CD4-positive, alpha-beta T cell (primary cell): ENCODE data around the gene TRAK2. TPM values are rescaled to one million over a fixed set of nuclear protein-coding genes. Genes with fewer than 3 reads are reported as not detected.
A peak's percentile ranks its signal among the peaks of the same experiment; 100 is the strongest.

Experiments used
- ATAC-seq: fragments of 200-7000 bp; cut with Tn5 transposase; one replicate; pipeline ENCODE4 v1.10.0; 2022; ENCODE audit warnings: mild to moderate bottlenecking; ENCODE audit not compliant: poor library complexity
- CTCF ChIA-PET: fragments of 350-600 bp; sonication (Branson Sonifier 250); formaldehyde crosslinking; loops from one replicate; lab custom pipeline; 2021; ENCODE audit warnings: antibody characterized with exemption, inconsistent platforms; lab: Charles Lee
- POLR2A ChIA-PET: fragments of 350-600 bp; sonication (Branson Sonifier 250); formaldehyde crosslinking; loops from one replicate; lab custom pipeline; 2021; ENCODE audit warnings: antibody characterized with exemption, inconsistent platforms; lab: Charles Lee
- DNase-seq, 14 experiments: peaks; one replicate each; pipeline ENCODE4 v3.0.0-alpha.2; 2013 to 2020; ENCODE audit warnings: mixed read lengths in 2 of 14
- H3K27ac ChIP-seq, 2 donors: one replicate each; pipeline versions ENCODE4 v1.5.1 to v1.7.0; 2013; ENCODE audit warnings: low read length in 2 of 2, low read depth in 1 of 2, mild to moderate bottlenecking in 1 of 2
- H3K27me3 ChIP-seq, 2 experiments: 1 replicate in 1 of 2; 2 replicates in 1 of 2; pipeline versions ENCODE4 v1.6.1 to v1.7.0; 2013; ENCODE audit warnings: low read length in 2 of 2, control low read depth in 1 of 2, mild to moderate bottlenecking in 1 of 2, moderate library complexity in 1 of 2; ENCODE audit not compliant: insufficient read depth in 2 of 2, control insufficient read depth in 1 of 2
- H3K36me3 ChIP-seq: one replicate; pipeline ENCODE4 v1.6.1; 2013; ENCODE audit warnings: low read length, control low read depth; ENCODE audit not compliant: insufficient read depth
- H3K4me1 ChIP-seq: one replicate; pipeline ENCODE4 v1.6.1; 2013; ENCODE audit warnings: low read length, control low read depth; ENCODE audit not compliant: insufficient read depth
- H3K4me3 ChIP-seq: one replicate; pipeline ENCODE4 v1.5.1; 2013; ENCODE audit warnings: mild to moderate bottlenecking, low read length, moderate library complexity
- H3K9me3 ChIP-seq, 2 experiments: 1 replicate in 1 of 2; 2 replicates in 1 of 2; pipeline versions ENCODE4 v1.6.1 to v1.7.0; 2013; ENCODE audit warnings: low read length in 2 of 2, mild to moderate bottlenecking in 2 of 2, control low read depth in 1 of 2, moderate library complexity in 1 of 2; ENCODE audit not compliant: control insufficient read depth in 1 of 2, insufficient read depth in 1 of 2
- H3K27ac Mint-ChIP-seq: one replicate; pipeline ENCODE4 v1.8.0; 2020; ENCODE audit warnings: mixed read lengths
- H3K27me3 Mint-ChIP-seq: one replicate; pipeline ENCODE4 v1.8.0; 2021; ENCODE audit warnings: mixed read lengths
- H3K36me3 Mint-ChIP-seq: one replicate; pipeline ENCODE4 v1.8.0; 2021; ENCODE audit warnings: low read depth, mixed read lengths
- H3K4me1 Mint-ChIP-seq: one replicate; pipeline ENCODE4 v1.8.0; 2021; ENCODE audit warnings: low read depth, mixed read lengths
- H3K4me3 Mint-ChIP-seq: one replicate; pipeline ENCODE4 v1.8.0; 2020; ENCODE audit warnings: mild to moderate bottlenecking, mixed read lengths
- H3K9me3 Mint-ChIP-seq: one replicate; pipeline ENCODE4 v1.8.0; 2020; ENCODE audit warnings: mixed read lengths
- intact Hi-C, 2 experiments: fragments of 100-400 bp; cut with DNase I in 1 of 2; cut with micrococcal nuclease in 1 of 2; formaldehyde crosslinking; loops; one replicate each; pipeline versions ENCODE4 v1.15.1 to v1.9.0; 2023 to 2025; cut with DNase I, micrococcal nuclease
- total RNA-seq, 174 experiments: library from RNA in 2 of 174; stranded (reverse) in 2 of 174; gene quantifications; one replicate each; pipeline ENCODE4 v1.2.3 and lab custom pipeline; 2021 to 2026
- TF ChIP-seq, protein P1 (sequence below): fragments of 200-600 bp; IDR thresholded peaks from one replicate; pipeline ENCODE4 v1.8.0; 2022; ENCODE audit warnings: antibody characterized with exemption, mild to moderate bottlenecking

The TRAK2 gene
- total RNA-seq, 2 experiments from 2014 or later, result 32.5 to 35.6 TPM

DNA sequence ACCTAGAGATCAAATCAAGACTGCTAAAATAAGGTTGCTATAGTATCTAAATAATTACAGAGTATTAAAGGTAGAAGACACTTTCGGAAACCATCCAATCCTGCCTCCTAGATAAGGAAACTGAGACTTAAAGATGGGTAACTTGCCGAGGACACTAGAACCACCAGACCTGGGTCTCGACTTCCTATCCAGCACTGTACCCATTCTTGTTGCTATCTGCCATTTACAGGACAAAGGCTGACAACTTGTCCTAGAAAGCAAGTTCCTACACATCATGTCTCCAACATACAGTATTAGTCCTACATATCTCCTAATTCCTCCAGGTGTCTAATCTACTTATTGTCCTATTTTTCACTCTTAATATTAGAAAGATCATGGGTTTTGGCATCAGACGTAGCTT, 37.7 kb downstream of the TRAK2 start:
- H3K27ac ChIP-seq, result peak overlapping the region in 1 of 2 donors; percentile 26
- no peaks in the 10 kb centered on the region for H3K27me3 ChIP-seq
- TF ChIP-seq, protein P1, sequence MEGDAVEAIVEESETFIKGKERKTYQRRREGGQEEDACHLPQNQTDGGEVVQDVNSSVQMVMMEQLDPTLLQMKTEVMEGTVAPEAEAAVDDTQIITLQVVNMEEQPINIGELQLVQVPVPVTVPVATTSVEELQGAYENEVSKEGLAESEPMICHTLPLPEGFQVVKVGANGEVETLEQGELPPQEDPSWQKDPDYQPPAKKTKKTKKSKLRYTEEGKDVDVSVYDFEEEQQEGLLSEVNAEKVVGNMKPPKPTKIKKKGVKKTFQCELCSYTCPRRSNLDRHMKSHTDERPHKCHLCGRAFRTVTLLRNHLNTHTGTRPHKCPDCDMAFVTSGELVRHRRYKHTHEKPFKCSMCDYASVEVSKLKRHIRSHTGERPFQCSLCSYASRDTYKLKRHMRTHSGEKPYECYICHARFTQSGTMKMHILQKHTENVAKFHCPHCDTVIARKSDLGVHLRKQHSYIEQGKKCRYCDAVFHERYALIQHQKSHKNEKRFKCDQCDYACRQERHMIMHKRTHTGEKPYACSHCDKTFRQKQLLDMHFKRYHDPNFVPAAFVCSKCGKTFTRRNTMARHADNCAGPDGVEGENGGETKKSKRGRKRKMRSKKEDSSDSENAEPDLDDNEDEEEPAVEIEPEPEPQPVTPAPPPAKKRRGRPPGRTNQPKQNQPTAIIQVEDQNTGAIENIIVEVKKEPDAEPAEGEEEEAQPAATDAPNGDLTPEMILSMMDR, result no peak
- ChIA-PET POLR2A (interaction anchor here (0.6 to 1.9 kb wide), 9 partner anchors 18 to 550 kb away, joined by 3 to 37 read pairs (median 3); partner anchors contain the start of genes CASP10, CLK1, STRADB and TRAK2), CTCF (interaction anchor here (0.5 to 1.8 kb wide), 3 partner anchors 10 to 181 kb away, joined by 4 to 6 read pairs (median 5); no protein-coding TSS in a partner anchor)
- H3K4me3 Mint-ChIP-seq, result no peak overlapping the region
- H3K27ac Mint-ChIP-seq, result no peak overlapping the region
- no peaks in the 10 kb centered on the region for H3K27me3 Mint-ChIP-seq
- H3K36me3 Mint-ChIP-seq, result peaks cover 16% of the 10 kb centered on the region
- DNase-seq (no peak), ATAC-seq (no peak)
- no peaks in the 10 kb centered on the region for H3K9me3 ChIP-seq
- no peaks in the 10 kb centered on the region for H3K9me3 Mint-ChIP-seq
- H3K4me1 ChIP-seq, result peaks cover 15% of the 10 kb centered on the region
- intact Hi-C loops, result loop anchor here in 1 of 2 experiments (5.0 kb wide), 1 partner anchor 34 kb away; no protein-coding TSS in a partner anchor
- peaks cover 4% of the 10 kb centered on the region for H3K4me1 Mint-ChIP-seq
- no peaks in the 10 kb centered on the region for H3K36me3 ChIP-seq
- no peak overlapping the region for H3K4me3 ChIP-seq

DNA sequence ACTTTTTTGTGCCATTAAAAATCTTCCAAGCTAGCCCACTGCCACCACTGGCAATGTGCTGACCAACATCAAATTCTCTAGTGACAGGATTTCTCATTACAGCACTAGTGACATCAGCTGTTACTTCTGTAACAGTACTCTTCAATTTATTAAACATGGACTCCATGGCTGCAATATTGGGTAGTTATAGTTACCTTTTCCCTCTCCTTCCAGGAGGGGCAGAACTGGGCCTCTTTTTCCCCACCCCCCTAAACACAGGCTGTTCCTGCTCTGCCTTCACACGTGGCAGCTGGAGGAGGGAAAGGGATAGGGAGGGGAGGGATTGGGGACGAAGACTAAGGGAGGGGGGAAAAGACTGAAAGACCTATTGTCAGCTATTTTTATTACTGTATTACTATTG, 38.1 kb downstream of the TRAK2 start:
- POLR2A ChIA-PET, result interaction anchor here (0.6 to 1.9 kb wide), 4 partner anchors 9 to 59 kb away, joined by 3 to 37 read pairs (median 3); partner anchors contain the start of genes STRADB and TRAK2
- Histone ChIP-seq H3K27me3 (no peaks in the 10 kb centered on the region), H3K4me1 (peaks cover 15% of the 10 kb centered on the region), H3K27ac (peak overlapping the region in 1 of 2 donors; percentile 26), H3K9me3 (no peaks in the 10 kb centered on the region), H3K36me3 (no peaks in the 10 kb centered on the region), H3K4me3 (no peak overlapping the region)
- TF ChIP-seq, protein P1, result no peak
- intact Hi-C loops, result loop anchor here in 1 of 2 experiments (5.0 kb wide), 1 partner anchor 34 kb away; no protein-coding TSS in a partner anchor
- ATAC-seq (no peak), DNase-seq (no peak)
- H3K4me3 Mint-ChIP-seq, result no peak overlapping the region
- H3K27me3 Mint-ChIP-seq, result no peaks in the 10 kb centered on the region
- H3K36me3 Mint-ChIP-seq, result peaks cover 16% of the 10 kb centered on the region
- H3K4me1 Mint-ChIP-seq, result peaks cover under 1% of the 10 kb centered on the region
- CTCF ChIA-PET, result interaction anchor here (0.5 to 1.8 kb wide), 2 partner anchors 23 to 181 kb away, joined by 4 to 6 read pairs; no protein-coding TSS in a partner anchor
- H3K27ac Mint-ChIP-seq, result no peak overlapping the region
- H3K9me3 Mint-ChIP-seq, result no peaks in the 10 kb centered on the region

DNA sequence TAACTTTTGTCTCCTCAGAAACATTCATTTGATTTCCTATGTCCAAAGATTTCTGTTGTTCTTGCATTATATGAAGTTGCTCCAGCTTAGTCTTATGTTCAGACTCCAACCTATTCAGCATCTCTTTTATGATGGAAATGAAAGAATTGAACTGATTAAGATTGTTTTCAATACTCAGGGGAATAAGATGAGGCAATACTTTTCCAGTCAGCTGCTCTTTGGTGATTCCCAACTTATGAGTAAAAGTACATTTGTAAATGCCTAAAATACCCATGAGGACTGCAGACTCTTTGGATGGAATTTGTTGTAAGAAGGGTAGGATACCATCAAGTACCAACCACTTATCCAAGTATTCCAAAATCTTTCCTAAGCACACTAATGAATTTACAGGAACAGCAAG, 39.8 kb downstream of the TRAK2 start:
- no peak overlapping the region for H3K27ac Mint-ChIP-seq

More for the DNA sequence above, 39.8 kb downstream of the TRAK2 start:
- Mint-ChIP-seq H3K36me3 (peaks cover 26% of the 10 kb centered on the region), H3K4me3 (no peak overlapping the region), H3K27me3 (no peaks in the 10 kb centered on the region), H3K4me1 (peaks cover 15% of the 10 kb centered on the region), H3K9me3 (no peaks in the 10 kb centered on the region)
- ChIA-PET CTCF (no interaction called here), POLR2A (interaction anchor here (0.6 kb wide), 1 partner anchor 19 kb away, joined by 3 read pairs; no protein-coding TSS in a partner anchor)
- Histone ChIP-seq H3K4me3 (no peak overlapping the region), H3K36me3 (peaks cover 5% of the 10 kb centered on the region), H3K27ac (no peak overlapping the region), H3K9me3 (no peaks in the 10 kb centered on the region), H3K4me1 (peaks cover 15% of the 10 kb centered on the region), H3K27me3 (no peaks in the 10 kb centered on the region)
- no peak for ATAC-seq
- TF ChIP-seq, protein P1, result no peak
- intact Hi-C loops, result loop anchor here in 1 of 2 experiments (5.0 kb wide), 1 partner anchor 36 kb away; no protein-coding TSS in a partner anchor
- no peak for DNase-seq
